ENCODE results near the gene REV3L. TPM values are rescaled to one million over a fixed set of nuclear protein-coding genes. Genes with fewer than 3 reads are reported as not detected.
A peak's percentile ranks its signal among the peaks of the same experiment; 100 is the strongest.

REV3L gene
- total and polyA plus RNA-seq, 2 donors (not counting 1 experiment from before 2014, with no cell fraction given), result 4.7 to 37.9 TPM

- Histone ChIP-seq H4K20me1 (ENCODE audit: control insufficient read depth, insufficient read depth, low read length, poor library complexity, severe bottlenecking) (peaks cover 28% of the 10 kb centered on the region), H3K9me3 (ENCODE audit: control extremely low read depth in 1 of 3, control insufficient read depth in 2 of 3, insufficient read depth in 1 of 3, low read length in 2 of 3) (peaks cover 7 to 10% (median 7%) of the 10 kb centered on the region in 3 donors), H3K36me3 (replicated peaks in 1 of 2; ENCODE audit: control extremely low read depth in 1 of 2, control insufficient read depth in 1 of 2, extremely low read depth in 1 of 2, insufficient read depth in 2 of 2, low read length in 1 of 2) (no peaks in the 10 kb centered on the region), H3K9ac (ENCODE audit: low read length) (peak overlapping the region; percentile 33), H3K4me2 (replicated peaks; ENCODE audit: low read depth, low read length, poor library complexity, severe bottlenecking) (peak overlapping the region; percentile 45), H2AFZ (ENCODE audit: insufficient read depth, low read depth, low read length, poor library complexity, severe bottlenecking) (no peak overlapping the region), H3K4me1 (ENCODE audit: control insufficient read depth in 2 of 2, insufficient read depth in 2 of 2, low read length in 2 of 2) (peaks cover 14 to 15% of the 10 kb centered on the region in 2 donors), H3K27me3 (replicated peaks in 1 of 4; ENCODE audit: control extremely low read depth in 1 of 4, control insufficient read depth in 3 of 4, insufficient read depth in 4 of 4, low read length in 3 of 4) (no peaks in the 10 kb centered on the region), H3K79me2 (ENCODE audit: control insufficient read depth, insufficient read depth, low read length) (peaks cover 86% of the 10 kb centered on the region), H3K4me3 (ENCODE audit: control extremely low read depth in 1 of 5, extremely low read depth in 1 of 5, insufficient read depth in 1 of 5, low read depth in 2 of 5, low read length in 4 of 5) (no peak overlapping the region), H3K27ac (ENCODE audit: low read length in 2 of 2) (no peak overlapping the region)
- intact Hi-C loops (cut with micrococcal nuclease), result no loop called here
- peak; percentile 49 for ATAC-seq (ENCODE audit: low read depth)
- Mint-ChIP-seq H3K27ac (no peak overlapping the region), H3K27me3 (no peaks in the 10 kb centered on the region), H3K9me3 (ENCODE audit: insufficient read depth) (peaks cover 8% of the 10 kb centered on the region), H3K4me1 (peaks cover 23% of the 10 kb centered on the region), H3K4me3 (peak overlapping the region; percentile 69)
- TF ChIP-seq CTCF (IDR thresholded peaks at IDR 0.05) (no peak), EZH2 (IDR thresholded peaks at IDR 0.05; ENCODE audit: borderline replicate concordance, insufficient read depth, low read depth, low read length, poor library complexity, severe bottlenecking) (no peak)
- WGBS (ENCODE audit: insufficient coverage), result no CpG with 5 or more reads among the region's 5 CpGs
- ChIA-PET POLR2A (no interaction called here), CTCF (no interaction called here)
- DNase-seq, result no peak
Measured at GRCh38 chr6:111427341-111428116, 55.5 kb downstream of the REV3L start.
